Measurements from ENCODE around the gene ARMH1.

Gene ARMH1

DNA sequence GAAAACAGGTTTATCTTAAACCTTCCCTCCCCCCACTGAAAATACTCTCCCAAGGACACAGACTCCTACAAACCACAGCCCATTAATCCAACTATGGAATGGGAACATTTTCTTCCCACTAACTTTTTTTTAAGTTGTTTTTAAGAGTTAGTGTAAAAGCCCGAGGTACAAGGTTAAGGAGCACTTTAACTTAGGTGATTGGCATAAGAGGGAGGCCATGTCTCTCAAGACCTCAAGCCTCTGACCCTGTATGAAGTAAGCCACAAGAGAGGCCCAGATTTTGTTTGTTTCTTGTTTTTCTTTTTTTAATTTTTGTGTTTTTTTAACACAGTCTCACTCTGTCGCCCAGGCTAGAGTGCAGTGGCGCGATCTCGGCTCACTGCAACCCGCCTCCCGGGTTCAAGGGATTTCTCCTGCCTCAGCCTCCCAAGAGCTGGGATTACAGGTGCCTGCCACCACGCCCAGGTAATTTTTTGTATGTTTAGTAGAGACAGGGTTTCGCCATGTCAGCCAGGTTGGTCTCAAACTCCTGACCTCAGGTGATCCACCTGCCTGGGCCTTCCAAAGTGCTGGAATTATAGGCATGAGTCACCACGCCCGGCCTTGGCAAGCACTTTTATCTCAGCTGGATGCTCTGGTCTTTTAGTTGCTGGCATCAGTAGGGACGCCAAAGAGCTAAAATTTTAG, 14.4 kb downstream of the ARMH1 start:
- Mint-ChIP-seq H3K4me1 (peaks cover 21% of the 10 kb centered on the region), H3K27me3 (ENCODE audit: low read depth, poor library complexity) (no peaks in the 10 kb centered on the region), H3K4me3 (no peak overlapping the region), H3K36me3 (ENCODE audit: low read depth) (peaks cover 6% of the 10 kb centered on the region), H3K27ac (no peak overlapping the region), H3K9me3 (no peaks in the 10 kb centered on the region)
- DNase-seq, result no peak
- TF ChIP-seq, protein P1, sequence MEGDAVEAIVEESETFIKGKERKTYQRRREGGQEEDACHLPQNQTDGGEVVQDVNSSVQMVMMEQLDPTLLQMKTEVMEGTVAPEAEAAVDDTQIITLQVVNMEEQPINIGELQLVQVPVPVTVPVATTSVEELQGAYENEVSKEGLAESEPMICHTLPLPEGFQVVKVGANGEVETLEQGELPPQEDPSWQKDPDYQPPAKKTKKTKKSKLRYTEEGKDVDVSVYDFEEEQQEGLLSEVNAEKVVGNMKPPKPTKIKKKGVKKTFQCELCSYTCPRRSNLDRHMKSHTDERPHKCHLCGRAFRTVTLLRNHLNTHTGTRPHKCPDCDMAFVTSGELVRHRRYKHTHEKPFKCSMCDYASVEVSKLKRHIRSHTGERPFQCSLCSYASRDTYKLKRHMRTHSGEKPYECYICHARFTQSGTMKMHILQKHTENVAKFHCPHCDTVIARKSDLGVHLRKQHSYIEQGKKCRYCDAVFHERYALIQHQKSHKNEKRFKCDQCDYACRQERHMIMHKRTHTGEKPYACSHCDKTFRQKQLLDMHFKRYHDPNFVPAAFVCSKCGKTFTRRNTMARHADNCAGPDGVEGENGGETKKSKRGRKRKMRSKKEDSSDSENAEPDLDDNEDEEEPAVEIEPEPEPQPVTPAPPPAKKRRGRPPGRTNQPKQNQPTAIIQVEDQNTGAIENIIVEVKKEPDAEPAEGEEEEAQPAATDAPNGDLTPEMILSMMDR (IDR thresholded peaks at IDR 0.05), result no peak

DNA sequence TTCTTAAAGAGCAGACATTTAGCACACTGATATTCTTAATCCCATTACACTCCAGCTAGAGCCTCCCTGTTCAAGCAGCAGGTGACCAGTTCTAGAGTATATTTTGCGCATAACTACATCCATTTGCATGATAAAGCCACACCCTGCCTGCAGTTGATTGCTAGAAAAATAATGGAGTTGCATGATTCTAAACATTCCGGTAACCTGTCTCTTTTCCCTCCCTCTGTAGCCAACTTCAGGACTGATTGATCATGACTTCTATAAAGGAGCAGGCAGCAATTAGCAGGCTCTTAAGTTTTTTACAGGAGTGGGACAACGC, 14.9 kb downstream of the ARMH1 start:
- Mint-ChIP-seq H3K4me1 (peaks cover 17% of the 10 kb centered on the region), H3K27me3 (ENCODE audit: low read depth, poor library complexity) (no peaks in the 10 kb centered on the region), H3K36me3 (ENCODE audit: low read depth) (peaks cover 6% of the 10 kb centered on the region), H3K27ac (no peak overlapping the region), H3K4me3 (no peak overlapping the region), H3K9me3 (no peaks in the 10 kb centered on the region)
- TF ChIP-seq, protein P1 (IDR thresholded peaks at IDR 0.05), result no peak
- DNase-seq, result no peak

DNA sequence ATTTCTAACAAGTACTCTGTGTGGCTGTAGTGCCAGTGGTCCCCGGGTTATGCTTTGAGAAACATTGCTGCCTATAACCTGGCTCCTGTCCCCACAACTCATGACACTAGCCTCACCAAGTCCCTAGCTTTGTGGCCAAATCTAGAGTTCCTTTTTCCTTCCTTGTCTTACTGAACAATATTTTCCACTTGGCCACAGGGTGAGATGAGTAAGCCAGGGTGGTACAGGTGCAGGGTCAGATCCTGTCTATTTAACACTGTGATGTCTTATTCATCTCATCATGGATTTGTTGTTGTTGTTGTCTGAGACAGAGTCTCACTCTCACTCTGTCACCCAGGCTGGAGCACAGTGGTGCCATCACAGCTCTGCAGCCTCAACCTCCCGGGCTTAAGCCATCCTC, 18.6 kb downstream of the ARMH1 start:
- no peak for DNase-seq
- Mint-ChIP-seq H3K4me1 (peaks cover 21% of the 10 kb centered on the region), H3K27ac (no peak overlapping the region), H3K4me3 (no peak overlapping the region), H3K9me3 (no peaks in the 10 kb centered on the region), H3K36me3 (ENCODE audit: low read depth) (peaks cover 6% of the 10 kb centered on the region), H3K27me3 (ENCODE audit: low read depth, poor library complexity) (peaks cover 4% of the 10 kb centered on the region)
- TF ChIP-seq, protein P1 (IDR thresholded peaks at IDR 0.05), result no peak

DNA sequence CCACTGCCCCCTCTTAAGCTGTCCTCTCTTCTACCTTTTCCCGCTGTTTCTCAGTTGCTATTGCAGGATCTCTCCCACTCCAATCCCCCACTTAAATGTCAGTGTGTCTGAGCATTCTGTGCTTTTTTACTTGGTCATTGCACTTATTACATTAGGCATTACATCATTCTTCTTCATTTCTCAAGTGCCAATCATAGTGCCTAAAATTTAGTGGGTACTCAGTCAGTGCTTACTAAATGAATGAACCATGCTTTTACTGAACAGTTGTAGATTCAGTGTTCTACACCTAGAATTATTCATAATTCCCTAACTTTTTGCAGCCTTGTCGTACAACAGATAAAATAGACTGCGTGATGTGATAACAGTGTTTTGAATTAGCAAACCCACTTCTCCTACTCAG, 19.4 kb downstream of the ARMH1 start:
- Mint-ChIP-seq H3K27ac (no peak overlapping the region), H3K36me3 (ENCODE audit: low read depth) (peaks cover 6% of the 10 kb centered on the region), H3K9me3 (no peaks in the 10 kb centered on the region), H3K4me1 (peaks cover 13% of the 10 kb centered on the region), H3K27me3 (ENCODE audit: low read depth, poor library complexity) (peaks cover 4% of the 10 kb centered on the region), H3K4me3 (no peak overlapping the region)
- DNase-seq, result no peak
- TF ChIP-seq, protein P1 (IDR thresholded peaks at IDR 0.05), result no peak

DNA sequence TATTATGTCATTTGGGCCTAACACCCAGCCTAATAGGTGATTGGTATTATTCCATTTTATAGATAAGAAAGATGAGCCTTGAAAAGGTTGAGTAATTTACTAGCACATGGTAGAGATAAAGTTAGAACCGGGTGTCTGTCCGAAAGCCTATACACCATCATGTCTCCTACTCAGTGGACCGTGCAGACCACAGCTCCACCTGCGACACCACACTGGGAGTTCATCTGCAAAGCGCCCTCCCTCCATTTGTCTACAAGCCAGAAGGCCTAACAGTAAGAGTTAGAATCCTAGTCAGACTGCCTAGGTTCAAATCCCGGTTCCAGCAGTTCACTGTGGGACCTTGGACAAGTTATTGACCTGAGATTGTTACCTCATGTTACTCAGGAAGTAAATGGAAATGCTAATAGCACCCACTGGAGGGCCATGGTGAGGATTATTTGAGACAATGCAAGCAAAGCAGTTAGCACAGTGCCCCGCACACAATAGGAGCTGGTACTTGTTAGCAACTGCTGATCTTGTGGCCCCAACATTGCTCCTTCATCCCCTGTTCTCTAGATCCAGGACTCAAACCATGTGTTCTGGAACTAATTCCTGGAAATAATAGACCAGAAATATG, 20.5 kb downstream of the ARMH1 start:
- Mint-ChIP-seq H3K36me3 (ENCODE audit: low read depth) (peaks cover 6% of the 10 kb centered on the region), H3K4me3 (no peak overlapping the region), H3K4me1 (peaks cover 14% of the 10 kb centered on the region), H3K27ac (no peak overlapping the region), H3K27me3 (ENCODE audit: low read depth, poor library complexity) (peaks cover 4% of the 10 kb centered on the region), H3K9me3 (no peaks in the 10 kb centered on the region)
- no peak for DNase-seq
- TF ChIP-seq, protein P1 (IDR thresholded peaks at IDR 0.05), result no peak

DNA sequence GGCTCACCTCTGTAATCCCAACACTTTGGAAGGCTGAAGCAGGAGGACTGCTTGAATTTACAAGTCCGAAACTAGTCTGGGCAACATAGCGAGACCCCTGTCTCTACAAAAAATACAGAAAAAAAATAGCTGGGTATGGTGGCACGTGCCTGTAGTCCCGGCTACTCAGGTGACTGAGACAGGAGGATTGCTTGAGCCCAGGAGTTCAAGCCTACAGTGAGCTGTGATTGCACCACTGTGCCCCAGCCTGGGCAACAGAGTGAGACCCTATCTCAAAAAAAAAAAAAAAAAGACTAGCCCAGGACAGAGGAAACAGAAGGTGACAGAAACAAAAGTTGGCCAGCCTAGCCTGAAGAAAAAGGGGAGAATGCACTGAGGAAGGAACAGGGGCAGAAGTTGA, 21.2 kb downstream of the ARMH1 start:
- Mint-ChIP-seq H3K36me3 (ENCODE audit: low read depth) (peaks cover 6% of the 10 kb centered on the region), H3K4me3 (no peak overlapping the region), H3K27ac (no peak overlapping the region), H3K27me3 (ENCODE audit: low read depth, poor library complexity) (peaks cover 4% of the 10 kb centered on the region), H3K9me3 (no peaks in the 10 kb centered on the region), H3K4me1 (peaks cover 21% of the 10 kb centered on the region)
- TF ChIP-seq, protein P1 (IDR thresholded peaks at IDR 0.05), result no peak
- DNase-seq, result no peak

All from nephron progenitor cell (in vitro differentiated cells).